MCF 10A (cell line): ENCODE results near the gene EPN2. TPM values are rescaled to one million over a fixed set of nuclear protein-coding genes. Genes with fewer than 3 reads are reported as not detected.

Source experiments
- BruUV-seq: library from RNA; stranded (reverse); fragments of 400-500 nt; replicated peaks from 2 replicates; lab custom pipeline; 2021; lab: Mats Ljungman, UMichigan
- CTCF ChIA-PET: fragments of 300-600 bp; sonication (Branson Sonifier 250); formaldehyde crosslinking; extraction: SDS; loops from one replicate; lab custom pipeline; 2021; ENCODE audit warnings: antibody characterized with exemption, inconsistent platforms; lab: Yijun Ruan, JAX
- POLR2A ChIA-PET: fragments of 300-600, 350-650 bp; sonication (Branson Sonifier 250); formaldehyde crosslinking; extraction: SDS; loops from one replicate; lab custom pipeline; 2020; ENCODE audit warnings: antibody characterized with exemption, inconsistent platforms; lab: Yijun Ruan, JAX
- DNase-seq: peaks from one replicate; pipeline ENCODE4 v3.0.0-alpha.2; 2018; ENCODE audit not compliant: unreplicated experiment
- H3K27ac Mint-ChIP-seq: one replicate; pipeline ENCODE4 v1.8.0; 2022; ENCODE audit warnings: mild to moderate bottlenecking, low read depth, mixed read lengths; ENCODE audit not compliant: unreplicated experiment
- H3K27me3 Mint-ChIP-seq: one replicate; pipeline ENCODE4 v1.8.0; 2022; ENCODE audit warnings: mixed read lengths; ENCODE audit not compliant: insufficient read depth, unreplicated experiment
- H3K36me3 Mint-ChIP-seq: one replicate; pipeline ENCODE4 v1.8.0; 2022; ENCODE audit warnings: mild to moderate bottlenecking, moderate library complexity, mixed read lengths; ENCODE audit not compliant: insufficient read depth, unreplicated experiment
- H3K4me1 Mint-ChIP-seq: one replicate; pipeline ENCODE4 v1.8.0; 2022; ENCODE audit warnings: mixed read lengths; ENCODE audit not compliant: insufficient read depth, unreplicated experiment
- H3K4me3 Mint-ChIP-seq: one replicate; pipeline ENCODE4 v1.8.0; 2022; ENCODE audit warnings: mild to moderate bottlenecking, moderate library complexity, mixed read lengths; ENCODE audit not compliant: unreplicated experiment
- H3K9me3 Mint-ChIP-seq: one replicate; pipeline ENCODE4 v1.8.0; 2022; ENCODE audit warnings: mixed read lengths; ENCODE audit not compliant: unreplicated experiment
- intact Hi-C: fragments of 100-400 bp; cut with micrococcal nuclease; formaldehyde crosslinking; loops from 2 replicates; pipeline ENCODE4 v1.14.1; 2022
- total RNA-seq: library from RNA; stranded (reverse); gene quantifications from 2 replicates; pipeline ENCODE4 v1.2.3, GENCODE V29; 2022
- TF ChIP-seq, protein P1 (sequence below): fragments of 200-600 bp; IDR thresholded peaks from one replicate; pipeline ENCODE4 v1.8.0; 2022; ENCODE audit warnings: antibody characterized with exemption, mild to moderate bottlenecking; ENCODE audit not compliant: unreplicated experiment

EPN2 gene
- total RNA-seq, 1 experiment from 2014 or later: 35.1 TPM

GRCh38 chr17:19339341-19339815, 102.2 kb downstream of the EPN2 start:
- H3K9me3 Mint-ChIP-seq: no peaks in the 10 kb centered on the region
- H3K27me3 Mint-ChIP-seq: no peaks in the 10 kb centered on the region
- H3K36me3 Mint-ChIP-seq: peaks cover 12% of the 10 kb centered on the region
- H3K4me3 Mint-ChIP-seq: no peak overlapping the region
- TF ChIP-seq, protein P1, sequence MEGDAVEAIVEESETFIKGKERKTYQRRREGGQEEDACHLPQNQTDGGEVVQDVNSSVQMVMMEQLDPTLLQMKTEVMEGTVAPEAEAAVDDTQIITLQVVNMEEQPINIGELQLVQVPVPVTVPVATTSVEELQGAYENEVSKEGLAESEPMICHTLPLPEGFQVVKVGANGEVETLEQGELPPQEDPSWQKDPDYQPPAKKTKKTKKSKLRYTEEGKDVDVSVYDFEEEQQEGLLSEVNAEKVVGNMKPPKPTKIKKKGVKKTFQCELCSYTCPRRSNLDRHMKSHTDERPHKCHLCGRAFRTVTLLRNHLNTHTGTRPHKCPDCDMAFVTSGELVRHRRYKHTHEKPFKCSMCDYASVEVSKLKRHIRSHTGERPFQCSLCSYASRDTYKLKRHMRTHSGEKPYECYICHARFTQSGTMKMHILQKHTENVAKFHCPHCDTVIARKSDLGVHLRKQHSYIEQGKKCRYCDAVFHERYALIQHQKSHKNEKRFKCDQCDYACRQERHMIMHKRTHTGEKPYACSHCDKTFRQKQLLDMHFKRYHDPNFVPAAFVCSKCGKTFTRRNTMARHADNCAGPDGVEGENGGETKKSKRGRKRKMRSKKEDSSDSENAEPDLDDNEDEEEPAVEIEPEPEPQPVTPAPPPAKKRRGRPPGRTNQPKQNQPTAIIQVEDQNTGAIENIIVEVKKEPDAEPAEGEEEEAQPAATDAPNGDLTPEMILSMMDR: no peak
- ChIA-PET POLR2A (interaction anchor here (0.6 kb wide), 1 partner anchor 8 kb away, joined by 3 read pairs; no protein-coding TSS in a partner anchor), CTCF (interaction anchor here (0.6 to 1.1 kb wide), 3 partner anchors 15 to 706 kb away, joined by 3 read pairs; partner anchors contain the start of gene B9D1)
- intact Hi-C loops: no loop called here
- no TSS peak for BruUV-seq
- no peak overlapping the region for H3K27ac Mint-ChIP-seq
- H3K4me1 Mint-ChIP-seq: peaks cover 10% of the 10 kb centered on the region
- DNase-seq: no peak

DNA sequence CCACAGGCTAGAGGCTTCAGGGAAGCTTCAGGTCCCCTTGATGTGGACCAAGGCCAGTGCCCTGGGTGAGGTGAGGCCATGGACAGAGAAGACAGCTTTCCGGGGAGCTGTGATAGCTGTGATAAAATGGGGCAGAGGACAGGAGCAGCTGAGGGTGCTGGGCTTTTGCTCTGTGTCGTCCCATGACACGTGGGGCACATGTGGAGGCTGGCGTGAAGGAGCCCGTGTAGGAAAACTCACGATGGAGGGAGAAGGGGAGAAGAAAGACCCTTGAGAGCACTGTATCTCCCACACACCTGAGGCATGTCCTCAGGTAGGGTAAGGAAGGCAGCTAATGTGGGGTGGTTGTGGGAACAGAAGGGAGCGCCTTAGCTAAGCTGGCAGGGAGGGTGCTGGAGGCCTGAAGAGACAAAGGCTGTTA, 104.1 kb downstream of the EPN2 start:
- Mint-ChIP-seq H3K36me3 (peaks cover 12% of the 10 kb centered on the region), H3K27ac (no peak overlapping the region), H3K4me3 (no peak overlapping the region), H3K27me3 (no peaks in the 10 kb centered on the region), H3K9me3 (no peaks in the 10 kb centered on the region), H3K4me1 (peaks cover 10% of the 10 kb centered on the region)
- DNase-seq: no peak
- TF ChIP-seq, protein P1: no peak
- CTCF ChIA-PET: interaction anchor here (0.8 to 1.7 kb wide), 2 partner anchors 8 to 22 kb away, joined by 3 read pairs; partner anchors contain the start of gene B9D1
- intact Hi-C loops: no loop called here
- POLR2A ChIA-PET: interaction anchor here (0.6 to 1.2 kb wide), 3 partner anchors 13 to 1424 kb away, joined by 3 read pairs; no protein-coding TSS in a partner anchor
- BruUV-seq: no TSS peak

- no peak overlapping the region for H3K27ac Mint-ChIP-seq
- no TSS peak for BruUV-seq
- POLR2A ChIA-PET: interaction anchor here (0.6 to 1.2 kb wide), 3 partner anchors 13 to 20 kb away, joined by 3 read pairs; no protein-coding TSS in a partner anchor
- TF ChIP-seq, protein P1: no peak
- DNase-seq: no peak
- peaks cover 12% of the 10 kb centered on the region for H3K36me3 Mint-ChIP-seq
- no peaks in the 10 kb centered on the region for H3K27me3 Mint-ChIP-seq
- intact Hi-C loops: no loop called here
- peaks cover 16% of the 10 kb centered on the region for H3K4me1 Mint-ChIP-seq
- CTCF ChIA-PET: interaction anchor here (1.7 kb wide), 1 partner anchor 21 kb away, joined by 3 read pairs; the partner anchor contains the start of gene B9D1
- no peak overlapping the region for H3K4me3 Mint-ChIP-seq
- no peaks in the 10 kb centered on the region for H3K9me3 Mint-ChIP-seq
Observed at GRCh38 chr17:19341641-19342610, 104.8 kb downstream of the EPN2 start.
